Coronary artery (tissue), 2 donors: ENCODE results near the gene CFAP53.
"Not testable (repeated sequence)": the region's sequence is repeated elsewhere in the genome, so short reads cannot be mapped to it uniquely, and the experiment has no call there.

ENCODE experiments used
- DNase-seq: peaks from one replicate; pipeline ENCODE4 v3.0.0-alpha.2; 2017; ENCODE audit warnings: low spot score
- H3K27ac ChIP-seq, 2 donors: fragments of 200-600 bp; sonication (generic); one replicate each; pipeline ENCODE4 v1.5.1; 2016 to 2019
- H3K4me3 ChIP-seq: fragments of 200-600 bp; sonication (generic); 2 replicates; pipeline ENCODE4 v1.5.1; 2016; ENCODE audit warnings: mild to moderate bottlenecking, moderate library complexity
- CTCF ChIP-seq: fragments of 200-600 bp; sonication (generic); IDR thresholded peaks from one replicate; pipeline ENCODE4 v1.5.1; 2019; ENCODE audit warnings: antibody characterized with exemption

The CFAP53 gene

GRCh38 chr18:50268022-50268747 lies 1.9 kb upstream of the CFAP53 start:
- peak; percentile 87 for DNase-seq
- peak; percentile 55 for TF ChIP-seq CTCF

GRCh38 chr18:50262977-50263376 lies 3.3 kb downstream of the CFAP53 start:
- no peak overlapping the region for H3K4me3 ChIP-seq
- DNase-seq = no peak
- H3K27ac ChIP-seq = no peak overlapping the region
- no peak for TF ChIP-seq CTCF

More at GRCh38 chr18:50268022-50268747, 1.9 kb upstream of the CFAP53 start:
- Histone ChIP-seq H3K4me3 (peak overlapping the region; percentile 68), H3K27ac (peak overlapping the region; percentile 4 to 83)

- Histone ChIP-seq H3K4me3 (no peak overlapping the region), H3K27ac (no peak overlapping the region)
- no peak for DNase-seq
- TF ChIP-seq CTCF = no peak
Observed at GRCh38 chr18:50250935-50251334, 15.4 kb downstream of the CFAP53 start.

DNA sequence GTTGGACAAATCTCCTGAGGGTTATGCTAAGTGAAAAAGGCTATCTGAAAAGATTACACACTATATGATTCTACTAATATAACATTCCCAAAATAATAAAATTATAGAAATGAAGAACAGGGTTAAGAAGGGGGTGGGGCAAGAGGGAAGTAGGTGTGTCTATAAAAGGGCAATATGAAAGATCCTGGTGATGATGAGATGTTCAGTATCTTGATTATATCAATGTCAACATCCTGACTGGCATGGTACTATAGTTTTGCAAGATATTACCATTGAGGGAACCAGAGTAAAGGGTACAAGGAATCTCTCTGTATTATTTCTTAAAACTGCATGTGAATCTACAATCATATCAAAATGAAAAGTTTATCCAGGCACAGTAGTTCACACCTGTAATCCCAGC lies 16.7 kb downstream of the CFAP53 start:
- no peak for DNase-seq
- TF ChIP-seq CTCF = no peak
- H3K4me3 ChIP-seq = no peak overlapping the region
- H3K27ac ChIP-seq = no peak overlapping the region

DNA sequence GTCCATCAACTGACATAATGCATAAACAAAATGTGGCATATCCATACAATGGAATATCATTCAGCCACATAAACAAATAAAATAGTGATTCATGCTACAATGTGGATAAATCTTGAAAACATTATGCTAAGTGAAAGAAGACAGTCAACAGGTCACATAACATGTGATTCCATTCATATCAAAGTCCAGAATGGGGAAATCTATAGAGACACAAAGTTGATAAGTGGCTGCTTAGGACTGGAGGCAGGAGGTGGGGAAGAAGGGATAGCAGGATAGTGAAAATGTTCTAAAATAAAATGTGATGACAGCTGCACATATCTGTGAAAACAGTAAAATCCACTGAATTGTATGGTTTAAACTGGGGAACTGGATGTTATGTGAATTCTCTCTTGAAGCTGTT lies 18.7 kb downstream of the CFAP53 start:
- TF ChIP-seq CTCF = no peak
- H3K27ac ChIP-seq = no peak overlapping the region
- H3K4me3 ChIP-seq = no peak overlapping the region
- DNase-seq = no peak

DNA sequence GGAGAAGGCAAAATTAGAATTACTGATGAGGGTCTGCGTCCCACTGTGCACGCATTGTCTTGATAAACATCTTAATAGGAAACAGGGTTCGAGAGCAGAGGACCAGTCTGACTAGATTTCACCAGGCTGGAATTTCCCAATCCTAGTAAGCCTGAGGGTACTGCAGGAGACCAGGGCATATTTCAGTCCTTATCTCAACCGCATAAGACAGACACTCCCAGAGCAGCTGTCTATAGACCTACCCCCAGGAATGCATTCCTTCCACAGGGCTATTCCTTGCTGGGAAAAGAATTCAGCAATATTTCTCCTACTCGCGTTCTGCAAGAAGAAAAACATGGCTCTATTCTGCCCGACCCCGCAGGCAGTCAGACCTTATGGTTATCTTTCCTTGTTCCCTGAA lies 24.5 kb downstream of the CFAP53 start:
- not testable (repeated sequence) for DNase-seq, H3K4me3 ChIP-seq, H3K27ac ChIP-seq

GRCh38 chr18:50240080-50240563 lies 26.2 kb downstream of the CFAP53 start:
- Histone ChIP-seq H3K4me3 (no peak overlapping the region), H3K27ac (no peak overlapping the region)
- no peak for DNase-seq
- TF ChIP-seq CTCF = no peak
